GM10266 (cell line): ENCODE results near the gene GCNA.

Experiments
- DNase-seq: peaks from one replicate; pipeline ENCODE4 v3.0.0; 2012; ENCODE audit errors: extremely low spot score
- CTCF ChIP-seq: IDR thresholded peaks from 2 replicates; pipeline ENCODE4 v1.5.1; 2012; ENCODE audit warnings: mild to moderate bottlenecking, low read depth; ENCODE audit not compliant: control insufficient read depth, insufficient read depth; ENCODE audit errors: missing control alignments

GCNA gene

GRCh38 chrX:71536285-71536684 lies 42.0 kb upstream of the GCNA start:
- no peak for TF ChIP-seq CTCF
- DNase-seq = no peak

- TF ChIP-seq CTCF = no peak
- no peak for DNase-seq
Observed at GRCh38 chrX:71537743-71538142, 40.5 kb upstream of the GCNA start.

GRCh38 chrX:71540801-71541200 lies 37.4 kb upstream of the GCNA start:
- TF ChIP-seq CTCF = no peak

GRCh38 chrX:71541210-71542022 lies 36.8 kb upstream of the GCNA start:
- no peak for TF ChIP-seq CTCF
- no peak for DNase-seq

More at GRCh38 chrX:71540801-71541200, 37.4 kb upstream of the GCNA start:
- no peak for DNase-seq

GRCh38 chrX:71542411-71542810 lies 35.8 kb upstream of the GCNA start:
- no peak for DNase-seq
- TF ChIP-seq CTCF = no peak

GRCh38 chrX:71542825-71543224 lies 35.4 kb upstream of the GCNA start:
- DNase-seq = no peak
- TF ChIP-seq CTCF = no peak

- DNase-seq = no peak
- no peak for TF ChIP-seq CTCF
Observed at GRCh38 chrX:71543316-71543715, 34.9 kb upstream of the GCNA start.
